ENCODE results near the gene CCDC88C.

DNA sequence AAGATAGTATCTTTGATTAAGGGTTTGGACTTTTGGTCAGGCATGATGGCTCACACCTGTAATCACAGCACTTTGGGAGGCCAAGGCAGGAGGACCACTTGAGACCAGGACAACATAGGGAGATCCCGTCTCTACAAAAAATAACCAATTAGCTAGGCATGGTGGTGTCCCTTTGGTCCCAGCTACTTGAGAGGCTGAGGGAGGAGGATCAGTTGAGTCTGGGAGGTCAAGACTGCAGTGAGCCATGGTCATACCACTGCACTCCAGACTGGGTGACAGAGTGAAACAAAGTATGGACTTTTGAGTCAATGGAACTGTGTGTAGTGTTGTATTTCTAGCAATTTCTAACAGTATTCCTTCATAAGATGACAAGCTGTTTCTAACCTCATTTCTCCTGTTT lies 38.7 kb upstream of the CCDC88C start:
- TF ChIP-seq, protein P1, sequence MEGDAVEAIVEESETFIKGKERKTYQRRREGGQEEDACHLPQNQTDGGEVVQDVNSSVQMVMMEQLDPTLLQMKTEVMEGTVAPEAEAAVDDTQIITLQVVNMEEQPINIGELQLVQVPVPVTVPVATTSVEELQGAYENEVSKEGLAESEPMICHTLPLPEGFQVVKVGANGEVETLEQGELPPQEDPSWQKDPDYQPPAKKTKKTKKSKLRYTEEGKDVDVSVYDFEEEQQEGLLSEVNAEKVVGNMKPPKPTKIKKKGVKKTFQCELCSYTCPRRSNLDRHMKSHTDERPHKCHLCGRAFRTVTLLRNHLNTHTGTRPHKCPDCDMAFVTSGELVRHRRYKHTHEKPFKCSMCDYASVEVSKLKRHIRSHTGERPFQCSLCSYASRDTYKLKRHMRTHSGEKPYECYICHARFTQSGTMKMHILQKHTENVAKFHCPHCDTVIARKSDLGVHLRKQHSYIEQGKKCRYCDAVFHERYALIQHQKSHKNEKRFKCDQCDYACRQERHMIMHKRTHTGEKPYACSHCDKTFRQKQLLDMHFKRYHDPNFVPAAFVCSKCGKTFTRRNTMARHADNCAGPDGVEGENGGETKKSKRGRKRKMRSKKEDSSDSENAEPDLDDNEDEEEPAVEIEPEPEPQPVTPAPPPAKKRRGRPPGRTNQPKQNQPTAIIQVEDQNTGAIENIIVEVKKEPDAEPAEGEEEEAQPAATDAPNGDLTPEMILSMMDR (IDR thresholded peaks at IDR 0.05) = no peak
- TF ChIP-seq POLR2A (IDR thresholded peaks at IDR 0.05) = no peak
